GM18873 (cell line): ENCODE measurements around the gene LCN6.
"Not testable (repeated sequence)": the region's sequence is repeated elsewhere in the genome, so short reads cannot be mapped to it uniquely, and the experiment has no call there.

Experiments
- ATAC-seq: cut with Tn5 transposase; IDR thresholded peaks from one replicate; pipeline ENCODE4 v1.9.1; 2021; ENCODE audit warnings: mild to moderate bottlenecking, moderate library complexity, moderate number of reproducible peaks; ENCODE audit not compliant: unreplicated experiment, low FRiP score

The LCN6 gene

GRCh38 chr9:136712690-136713544, 35.4 kb downstream of the LCN6 start:
- no peak for ATAC-seq

- ATAC-seq, result no peak
Measured at GRCh38 chr9:136711751-136712689, 36.3 kb downstream of the LCN6 start, which contains the start of gene DIPK1B. DIPK1B (plus strand) TSS chr9:136712572; CDS start chr9:136712666, 94 bp downstream.

- ATAC-seq, result not testable (repeated sequence)
Measured at GRCh38 chr9:136711219-136711648, 37.1 kb downstream of the LCN6 start.

- ATAC-seq, result no peak
Measured at GRCh38 chr9:136710543-136710942, 37.8 kb downstream of the LCN6 start.

GRCh38 chr9:136709454-136710109, 38.7 kb downstream of the LCN6 start:
- no peak for ATAC-seq

GRCh38 chr9:136707849-136708517, 40.3 kb downstream of the LCN6 start:
- ATAC-seq, result no peak

- no peak for ATAC-seq
Measured at GRCh38 chr9:136707011-136707410, 41.3 kb downstream of the LCN6 start.

- no peak for ATAC-seq
Measured at GRCh38 chr9:136705564-136705963, 42.8 kb downstream of the LCN6 start.

- ATAC-seq, result not testable (repeated sequence)
Measured at GRCh38 chr9:136704741-136705140, 43.6 kb downstream of the LCN6 start.

GRCh38 chr9:136703276-136703860, 45.0 kb downstream of the LCN6 start:
- ATAC-seq, result no peak

- no peak for ATAC-seq
Measured at GRCh38 chr9:136701668-136702053, 46.7 kb downstream of the LCN6 start.

GRCh38 chr9:136700959-136701667, 47.2 kb downstream of the LCN6 start:
- no peak for ATAC-seq

GRCh38 chr9:136700304-136700703, 48.0 kb downstream of the LCN6 start:
- ATAC-seq, result no peak

- no peak for ATAC-seq
Measured at GRCh38 chr9:136698635-136699246, 49.6 kb downstream of the LCN6 start.

GRCh38 chr9:136697821-136698526, 50.4 kb downstream of the LCN6 start:
- ATAC-seq, result no peak

- ATAC-seq, result no peak
Measured at GRCh38 chr9:136697146-136697820, 51.0 kb downstream of the LCN6 start.

- no peak for ATAC-seq
Measured at GRCh38 chr9:136696502-136696901, 51.8 kb downstream of the LCN6 start.
